ENCODE data around the gene RIC8A. TPM values are rescaled to one million over a fixed set of nuclear protein-coding genes. Genes with fewer than 3 reads are reported as not detected.

RIC8A gene
- total RNA-seq, 1 donor from 2014 or later = 102 TPM

DNA sequence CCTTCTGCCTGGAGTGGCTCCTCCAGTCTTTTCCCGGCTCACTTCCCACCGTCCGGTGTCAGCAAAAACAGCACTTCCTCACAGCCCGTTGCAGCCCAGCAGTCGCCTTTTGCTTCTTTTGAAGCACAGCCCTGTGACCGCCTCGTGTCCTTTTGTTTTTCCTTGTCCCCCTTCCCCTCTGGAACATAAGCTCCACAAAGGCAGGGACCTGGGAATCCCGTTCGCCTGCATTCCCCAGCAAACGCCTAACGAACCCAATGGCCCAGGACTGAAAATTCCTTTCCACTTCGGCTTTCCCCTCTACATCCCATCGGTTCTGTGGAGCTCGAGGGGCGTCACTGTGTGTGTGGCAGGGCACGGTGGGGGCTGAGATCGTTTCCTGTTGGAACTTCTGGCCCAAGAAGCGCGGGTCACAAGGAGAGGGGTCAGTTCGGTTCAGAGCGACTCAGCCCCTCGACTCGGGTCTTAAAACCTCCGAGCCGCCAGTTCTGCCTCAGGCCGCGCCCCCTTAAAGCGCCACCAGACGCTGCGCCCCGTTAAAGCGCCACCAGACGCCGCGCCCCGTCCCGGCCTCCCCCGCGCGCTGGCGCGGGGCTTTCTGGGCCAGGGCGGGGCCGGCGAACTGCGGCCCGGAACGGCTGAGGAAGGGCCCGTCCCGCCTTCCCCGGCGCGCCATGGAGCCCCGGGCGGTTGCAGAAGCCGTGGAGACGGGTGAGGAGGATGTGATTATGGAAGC is 841 bp downstream of the RIC8A start:
- H3K36me3 ChIP-seq = peaks cover 46 to 63% of the 10 kb centered on the region in 2 donors
- H3K4me3 ChIP-seq = peak overlapping the region; percentile 88 to 99
- intact Hi-C loops (cut with DNase I) = loop anchor here (5.0 kb wide), 2 partner anchors 99 to 244 kb away; partner anchors contain the start of genes IFITM2 and PTDSS2
- DNase-seq (ENCODE audit: low spot score in 2 of 2) = peak; percentile 35 to 92
- H3K9me3 ChIP-seq = no peaks in the 10 kb centered on the region
- peaks cover 17 to 47% of the 10 kb centered on the region in 2 donors for H3K4me1 ChIP-seq
- TF ChIP-seq, protein P1, sequence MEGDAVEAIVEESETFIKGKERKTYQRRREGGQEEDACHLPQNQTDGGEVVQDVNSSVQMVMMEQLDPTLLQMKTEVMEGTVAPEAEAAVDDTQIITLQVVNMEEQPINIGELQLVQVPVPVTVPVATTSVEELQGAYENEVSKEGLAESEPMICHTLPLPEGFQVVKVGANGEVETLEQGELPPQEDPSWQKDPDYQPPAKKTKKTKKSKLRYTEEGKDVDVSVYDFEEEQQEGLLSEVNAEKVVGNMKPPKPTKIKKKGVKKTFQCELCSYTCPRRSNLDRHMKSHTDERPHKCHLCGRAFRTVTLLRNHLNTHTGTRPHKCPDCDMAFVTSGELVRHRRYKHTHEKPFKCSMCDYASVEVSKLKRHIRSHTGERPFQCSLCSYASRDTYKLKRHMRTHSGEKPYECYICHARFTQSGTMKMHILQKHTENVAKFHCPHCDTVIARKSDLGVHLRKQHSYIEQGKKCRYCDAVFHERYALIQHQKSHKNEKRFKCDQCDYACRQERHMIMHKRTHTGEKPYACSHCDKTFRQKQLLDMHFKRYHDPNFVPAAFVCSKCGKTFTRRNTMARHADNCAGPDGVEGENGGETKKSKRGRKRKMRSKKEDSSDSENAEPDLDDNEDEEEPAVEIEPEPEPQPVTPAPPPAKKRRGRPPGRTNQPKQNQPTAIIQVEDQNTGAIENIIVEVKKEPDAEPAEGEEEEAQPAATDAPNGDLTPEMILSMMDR (IDR thresholded peaks at IDR 0.05) = no peak
- H3K27ac ChIP-seq = peak overlapping the region; percentile 99
- no peaks in the 10 kb centered on the region for H3K27me3 ChIP-seq

DNA sequence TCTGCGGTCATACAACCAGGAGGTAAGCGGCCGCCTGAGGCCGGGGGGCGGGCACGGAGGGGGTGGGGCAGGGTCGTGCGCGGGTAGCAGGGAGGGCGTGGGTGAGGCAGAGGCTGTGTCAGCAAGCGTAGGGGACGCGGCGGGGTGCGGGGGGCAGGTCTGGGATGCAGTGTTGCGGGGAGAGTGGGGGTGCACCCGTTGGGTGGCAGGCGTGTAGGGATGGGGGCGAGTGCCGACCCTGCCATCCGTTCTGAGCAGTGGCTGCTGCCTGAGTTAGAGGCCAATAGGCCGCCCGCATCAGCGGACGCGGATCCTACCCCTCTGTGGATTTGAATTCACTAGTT is 1.4 kb downstream of the RIC8A start:
- DNase-seq (ENCODE audit: low spot score in 2 of 2) = peak in 1 of 2 donors; percentile 70
- Histone ChIP-seq H3K9me3 (no peaks in the 10 kb centered on the region), H3K27me3 (no peaks in the 10 kb centered on the region), H3K4me1 (peaks cover 17 to 44% of the 10 kb centered on the region in 2 donors), H3K4me3 (peak overlapping the region; percentile 88 to 99), H3K27ac (peak overlapping the region; percentile 99), H3K36me3 (peaks cover 52 to 63% of the 10 kb centered on the region in 2 donors)
- TF ChIP-seq, protein P1 (IDR thresholded peaks at IDR 0.05) = no peak
- intact Hi-C loops (cut with DNase I) = loop anchor here (5.0 kb wide), 2 partner anchors 98 to 243 kb away; partner anchors contain the start of genes IFITM2 and PTDSS2

DNA sequence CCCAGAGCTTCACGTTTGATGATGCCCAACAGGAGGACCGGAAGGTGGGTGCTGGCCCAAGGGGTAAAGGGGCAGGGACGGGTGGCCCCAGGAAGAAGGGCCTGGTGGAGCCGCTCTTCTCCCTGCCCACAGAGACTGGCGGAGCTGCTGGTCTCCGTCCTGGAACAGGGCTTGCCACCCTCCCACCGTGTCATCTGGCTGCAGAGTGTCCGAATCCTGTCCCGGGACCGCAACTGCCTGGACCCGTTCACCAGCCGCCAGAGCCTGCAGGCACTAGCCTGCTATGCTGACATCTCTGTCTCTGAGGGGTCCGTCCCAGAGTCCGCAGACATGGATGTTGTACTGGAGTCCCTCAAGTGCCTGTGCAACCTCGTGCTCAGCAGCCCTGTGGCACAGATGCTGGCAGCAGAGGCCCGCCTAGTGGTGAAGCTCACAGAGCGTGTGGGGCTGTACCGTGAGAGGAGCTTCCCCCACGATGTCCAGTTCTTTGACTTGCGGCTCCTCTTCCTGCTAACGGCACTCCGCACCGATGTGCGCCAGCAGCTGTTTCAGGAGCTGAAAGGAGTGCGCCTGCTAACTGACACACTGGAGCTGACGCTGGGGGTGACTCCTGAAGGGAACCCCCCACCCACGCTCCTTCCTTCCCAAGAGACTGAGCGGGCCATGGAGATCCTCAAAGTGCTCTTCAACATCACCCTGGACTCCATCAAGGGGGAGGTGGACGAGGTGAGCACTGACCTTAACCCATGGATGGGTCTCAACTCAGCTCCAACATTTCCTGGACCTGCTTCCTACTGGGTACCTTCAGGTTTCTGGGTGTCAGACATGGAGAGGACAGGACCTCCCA is 2.0 kb downstream of the RIC8A start:
- H3K9me3 ChIP-seq = no peaks in the 10 kb centered on the region
- DNase-seq (ENCODE audit: low spot score in 2 of 2) = peak in 1 of 2 donors; percentile 61
- intact Hi-C loops (cut with DNase I) = loop anchor here (5.0 kb wide), 2 partner anchors 98 to 243 kb away; partner anchors contain the start of genes IFITM2 and PTDSS2
- H3K4me3 ChIP-seq = peak overlapping the region; percentile 88 to 99
- H3K36me3 ChIP-seq = peaks cover 55 to 63% of the 10 kb centered on the region in 2 donors
- H3K4me1 ChIP-seq = peaks cover 17 to 41% of the 10 kb centered on the region in 2 donors
- H3K27me3 ChIP-seq = no peaks in the 10 kb centered on the region
- peak overlapping the region; percentile 99 for H3K27ac ChIP-seq
- TF ChIP-seq, protein P1 (IDR thresholded peaks at IDR 0.05) = no peak

DNA sequence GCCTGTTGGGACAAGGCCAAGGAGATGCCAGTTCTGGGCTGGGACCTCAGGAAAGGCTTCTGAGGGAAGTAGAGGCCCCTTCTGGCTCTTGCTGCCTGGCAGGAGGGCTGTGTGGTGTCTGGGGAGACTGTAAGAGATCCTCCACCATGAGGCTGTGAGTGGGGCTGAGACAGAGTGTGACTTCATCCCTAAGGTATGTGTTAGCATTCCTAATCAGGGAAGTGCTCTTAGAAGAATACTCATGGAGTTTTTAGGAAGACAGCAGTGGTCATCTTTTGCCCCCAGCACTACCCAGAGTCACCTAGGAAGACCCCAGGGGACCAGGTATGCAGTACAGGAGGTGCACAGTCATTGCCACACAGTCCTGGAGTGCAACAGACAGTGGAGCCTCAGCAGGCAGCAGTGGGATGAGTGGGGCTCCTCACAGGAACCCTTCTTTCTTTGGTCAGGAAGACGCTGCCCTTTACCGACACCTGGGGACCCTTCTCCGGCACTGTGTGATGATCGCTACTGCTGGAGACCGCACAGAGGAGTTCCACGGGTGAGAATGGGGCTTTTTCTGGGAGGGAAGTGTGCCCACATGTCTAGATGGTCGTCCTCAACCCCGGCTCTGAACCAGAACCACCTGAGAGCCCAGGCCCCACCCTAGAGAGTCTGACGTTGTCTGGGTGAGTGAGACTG is 2.8 kb downstream of the RIC8A start:
- intact Hi-C loops (cut with DNase I) = no loop called here
- peak overlapping the region; percentile 88 to 99 for H3K4me3 ChIP-seq

DNA sequence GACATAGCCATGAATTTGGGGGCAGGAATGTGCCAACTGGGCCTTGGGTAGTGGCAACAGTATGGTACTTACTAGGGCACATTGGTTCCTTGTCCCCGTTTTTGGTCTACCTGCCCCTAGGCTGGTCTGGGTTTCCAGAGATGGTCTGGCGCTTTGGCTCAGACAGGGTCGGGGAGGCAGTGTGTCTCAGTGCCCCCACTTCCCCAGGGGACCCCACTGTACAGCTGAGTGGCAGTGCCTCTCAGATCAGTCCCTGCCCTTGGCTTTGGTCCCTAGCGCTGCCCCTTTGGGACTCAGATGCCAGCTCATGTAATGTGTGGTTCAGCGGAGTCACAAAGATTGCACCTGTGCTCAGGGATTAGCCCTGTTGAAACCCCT is 3.3 kb downstream of the RIC8A start:
- Histone ChIP-seq H3K9me3 (no peaks in the 10 kb centered on the region), H3K27ac (peak overlapping the region; percentile 6 to 21), H3K36me3 (peaks cover 53 to 65% of the 10 kb centered on the region in 2 donors), H3K4me3 (no peak overlapping the region), H3K4me1 (peaks cover 13 to 28% of the 10 kb centered on the region in 2 donors), H3K27me3 (no peaks in the 10 kb centered on the region)
- intact Hi-C loops (cut with DNase I) = no loop called here
- TF ChIP-seq, protein P1 (IDR thresholded peaks at IDR 0.05) = no peak
- peak in 1 of 2 donors; percentile 59 for DNase-seq (ENCODE audit: low spot score in 2 of 2)

More for the DNA sequence above, 2.8 kb downstream of the RIC8A start:
- no peaks in the 10 kb centered on the region for H3K27me3 ChIP-seq
- peaks cover 55 to 63% of the 10 kb centered on the region in 2 donors for H3K36me3 ChIP-seq
- H3K9me3 ChIP-seq = no peaks in the 10 kb centered on the region
- H3K27ac ChIP-seq = peak overlapping the region; percentile 6 to 21
- H3K4me1 ChIP-seq = peaks cover 17 to 33% of the 10 kb centered on the region in 2 donors
- TF ChIP-seq, protein P1 (IDR thresholded peaks at IDR 0.05) = no peak
- DNase-seq (ENCODE audit: low spot score in 2 of 2) = peak in 1 of 2 donors; percentile 54

Data from ascending aorta (tissue), 2 donors.